Brain microvascular endothelial cell (primary cell): ENCODE results near the gene TXNRD2.
A peak's percentile ranks its signal among the peaks of the same experiment; 100 is the strongest.
"Not testable (repeated sequence)": the region's sequence is repeated elsewhere in the genome, so short reads cannot be mapped to it uniquely, and the experiment has no call there.

ENCODE experiments used
- DNase-seq: peaks from one replicate; pipeline ENCODE4 v3.0.0-alpha.2; 2020
- H3K27ac ChIP-seq: fragments of 250-450 bp; sonication (Bioruptor Pico); 2 replicates; pipeline ENCODE4 v1.5.1; 2020; ENCODE audit warnings: mild to moderate bottlenecking, moderate library complexity
- H3K27me3 ChIP-seq: fragments of 250-450 bp; sonication (Bioruptor Pico); replicated peaks from 2 replicates; pipeline ENCODE4 v1.5.1; 2020; ENCODE audit warnings: mild to moderate bottlenecking
- H3K36me3 ChIP-seq: fragments of 250-450 bp; sonication (Bioruptor Pico); replicated peaks from 2 replicates; pipeline ENCODE4 v1.5.1; 2020; ENCODE audit warnings: mild to moderate bottlenecking
- H3K4me3 ChIP-seq: 2 replicates; pipeline ENCODE4 v1.5.1; 2011; ENCODE audit warnings: low read depth, mild to moderate bottlenecking, control low read depth, low read length, moderate library complexity
- in situ Hi-C: cut with HindIII; loops from 2 replicates; pipeline ENCODE4 v1.10.0; 2017; ENCODE audit warnings: low sequenced_read_pairs, low pct_ligation_motif_present
- TF ChIP-seq, protein P1 (sequence below): IDR thresholded peaks from 2 replicates; pipeline ENCODE4 v1.5.1; 2011; ENCODE audit warnings: low read depth, mild to moderate bottlenecking, moderate library complexity, low read length, control low read depth, inconsistent platforms; ENCODE audit errors: missing control alignments

The TXNRD2 gene

GRCh38 chr22:19884954-19885751, 56.5 kb downstream of the TXNRD2 start:
- no peak for DNase-seq
- in situ Hi-C loops = no loop called here
- H3K4me3 ChIP-seq = no peak overlapping the region
- no peak overlapping the region for H3K27ac ChIP-seq
- H3K36me3 ChIP-seq = no peaks in the 10 kb centered on the region
- H3K27me3 ChIP-seq = no peaks in the 10 kb centered on the region
- TF ChIP-seq, protein P1, sequence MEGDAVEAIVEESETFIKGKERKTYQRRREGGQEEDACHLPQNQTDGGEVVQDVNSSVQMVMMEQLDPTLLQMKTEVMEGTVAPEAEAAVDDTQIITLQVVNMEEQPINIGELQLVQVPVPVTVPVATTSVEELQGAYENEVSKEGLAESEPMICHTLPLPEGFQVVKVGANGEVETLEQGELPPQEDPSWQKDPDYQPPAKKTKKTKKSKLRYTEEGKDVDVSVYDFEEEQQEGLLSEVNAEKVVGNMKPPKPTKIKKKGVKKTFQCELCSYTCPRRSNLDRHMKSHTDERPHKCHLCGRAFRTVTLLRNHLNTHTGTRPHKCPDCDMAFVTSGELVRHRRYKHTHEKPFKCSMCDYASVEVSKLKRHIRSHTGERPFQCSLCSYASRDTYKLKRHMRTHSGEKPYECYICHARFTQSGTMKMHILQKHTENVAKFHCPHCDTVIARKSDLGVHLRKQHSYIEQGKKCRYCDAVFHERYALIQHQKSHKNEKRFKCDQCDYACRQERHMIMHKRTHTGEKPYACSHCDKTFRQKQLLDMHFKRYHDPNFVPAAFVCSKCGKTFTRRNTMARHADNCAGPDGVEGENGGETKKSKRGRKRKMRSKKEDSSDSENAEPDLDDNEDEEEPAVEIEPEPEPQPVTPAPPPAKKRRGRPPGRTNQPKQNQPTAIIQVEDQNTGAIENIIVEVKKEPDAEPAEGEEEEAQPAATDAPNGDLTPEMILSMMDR = no peak

GRCh38 chr22:19884161-19884953, 57.3 kb downstream of the TXNRD2 start:
- no peaks in the 10 kb centered on the region for H3K36me3 ChIP-seq
- DNase-seq = no peak

DNA sequence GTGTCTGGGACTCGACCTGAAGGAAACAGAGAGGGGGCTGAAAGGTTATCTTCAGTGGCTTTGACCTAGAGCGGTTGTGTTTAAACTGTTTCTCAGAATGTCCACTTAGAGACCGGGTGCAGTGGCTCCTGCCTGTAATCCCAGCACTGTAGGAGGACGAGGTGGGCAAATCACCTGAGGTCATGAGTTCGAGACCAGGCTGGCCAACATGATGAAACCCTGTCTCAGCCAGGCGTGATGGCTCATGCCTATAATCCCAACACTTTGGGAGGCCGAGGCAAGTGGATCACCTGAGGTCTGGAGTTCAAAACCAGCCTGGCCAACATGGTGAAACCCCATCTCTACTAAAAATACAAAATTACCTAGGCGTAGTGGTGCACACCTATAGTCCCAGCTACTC, 58.2 kb downstream of the TXNRD2 start:
- H3K4me3 ChIP-seq, H3K27ac ChIP-seq, DNase-seq, H3K36me3 ChIP-seq, in situ Hi-C loops, H3K27me3 ChIP-seq: not testable (repeated sequence)

More at GRCh38 chr22:19884161-19884953, 57.3 kb downstream of the TXNRD2 start:
- Histone ChIP-seq H3K27me3 (no peaks in the 10 kb centered on the region), H3K4me3 (no peak overlapping the region), H3K27ac (no peak overlapping the region)
- TF ChIP-seq, protein P1 = no peak
- in situ Hi-C loops = no loop called here

- DNase-seq = no peak
- H3K36me3 ChIP-seq = no peaks in the 10 kb centered on the region
- H3K4me3 ChIP-seq = no peak overlapping the region
- TF ChIP-seq, protein P1 = no peak
- in situ Hi-C loops = no loop called here
- H3K27me3 ChIP-seq = no peaks in the 10 kb centered on the region
- peak overlapping the region; percentile 81 for H3K27ac ChIP-seq
These were observed 58.9 kb downstream of the TXNRD2 start for GRCh38 chr22:19882446-19883381.

GRCh38 chr22:19880786-19881569, 60.6 kb downstream of the TXNRD2 start:
- peak overlapping the region; percentile 81 for H3K27ac ChIP-seq
- no peak overlapping the region for H3K4me3 ChIP-seq
- no peaks in the 10 kb centered on the region for H3K36me3 ChIP-seq
- TF ChIP-seq, protein P1 = no peak
- DNase-seq = peak; percentile 98
- H3K27me3 ChIP-seq = no peaks in the 10 kb centered on the region
- in situ Hi-C loops = no loop called here
